Activated CD8-positive, alpha-beta memory T cell treated with anti-CD3 and anti-CD28 coated beads, Interleukin-2, amount 50 U/mL, for 4 hours (primary cell): ENCODE data around the gene SRMS.

Experiments used
- DNase-seq: peaks from one replicate; pipeline ENCODE4 v3.0.0-alpha.2; 2020

The SRMS gene, protein sequence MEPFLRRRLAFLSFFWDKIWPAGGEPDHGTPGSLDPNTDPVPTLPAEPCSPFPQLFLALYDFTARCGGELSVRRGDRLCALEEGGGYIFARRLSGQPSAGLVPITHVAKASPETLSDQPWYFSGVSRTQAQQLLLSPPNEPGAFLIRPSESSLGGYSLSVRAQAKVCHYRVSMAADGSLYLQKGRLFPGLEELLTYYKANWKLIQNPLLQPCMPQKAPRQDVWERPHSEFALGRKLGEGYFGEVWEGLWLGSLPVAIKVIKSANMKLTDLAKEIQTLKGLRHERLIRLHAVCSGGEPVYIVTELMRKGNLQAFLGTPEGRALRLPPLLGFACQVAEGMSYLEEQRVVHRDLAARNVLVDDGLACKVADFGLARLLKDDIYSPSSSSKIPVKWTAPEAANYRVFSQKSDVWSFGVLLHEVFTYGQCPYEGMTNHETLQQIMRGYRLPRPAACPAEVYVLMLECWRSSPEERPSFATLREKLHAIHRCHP

DNA sequence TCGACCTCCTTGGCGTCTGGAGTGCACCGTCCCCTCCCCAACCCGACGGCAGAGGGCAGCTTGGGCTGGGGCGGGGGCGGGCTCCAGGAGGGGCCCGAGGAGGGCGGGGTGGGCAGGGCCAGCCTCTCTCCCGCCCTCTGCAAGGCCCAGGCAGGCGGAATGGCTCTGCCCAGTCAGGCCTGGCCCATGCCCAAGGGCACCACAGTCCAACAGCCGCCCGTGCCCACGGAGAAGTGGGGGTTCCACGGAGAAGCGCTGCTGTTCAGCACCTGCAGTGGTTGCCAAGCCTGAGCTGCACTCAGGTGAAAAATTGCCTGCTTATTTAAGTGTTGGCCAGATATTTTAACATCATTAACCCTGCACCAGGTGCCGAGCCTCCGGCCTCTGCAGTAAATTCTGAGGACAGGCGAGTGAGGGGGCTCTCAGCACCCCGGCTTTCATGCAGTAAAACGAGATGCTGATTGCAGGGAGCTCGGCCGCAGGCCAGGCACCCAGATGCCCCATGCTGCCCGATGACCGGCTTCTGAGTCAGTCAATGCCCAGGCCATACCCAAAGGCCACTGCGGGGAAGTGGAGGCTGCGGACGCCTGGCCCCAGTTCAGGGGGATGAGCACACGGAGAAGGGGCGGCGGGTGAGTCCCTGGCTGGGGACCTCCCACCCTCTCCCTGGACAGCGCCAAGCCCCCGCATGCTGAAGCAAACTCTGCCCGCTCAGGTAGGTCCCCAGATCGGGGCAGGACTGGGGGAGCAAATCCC is at the start of gene SRMS:
SRMS (minus strand) TSS at position 25 of the 756 bp plus-strand sequence. CDS start 286 bp downstream, outside the sequence.
- no peak for DNase-seq

DNA sequence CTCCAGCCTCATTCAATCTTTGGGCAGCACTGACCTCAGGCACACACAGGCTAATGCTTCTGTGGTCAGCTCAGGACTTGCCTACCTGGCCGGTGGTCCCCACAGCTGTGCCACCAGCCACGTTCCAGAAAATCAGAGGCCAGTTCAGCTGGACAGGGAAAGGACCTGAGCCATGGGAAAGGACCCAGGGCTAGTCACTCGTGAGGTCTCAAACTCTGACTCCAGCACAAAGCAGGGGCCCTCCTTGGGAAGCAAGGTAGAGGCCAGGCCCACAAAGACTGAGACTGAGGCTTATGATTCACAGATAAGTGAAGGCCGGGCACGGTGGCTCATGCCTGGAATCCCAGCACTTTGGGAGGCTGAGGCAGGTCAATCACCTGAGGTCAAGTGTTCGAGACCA is 48.9 kb upstream of the SRMS start:
- no peak for DNase-seq

DNA sequence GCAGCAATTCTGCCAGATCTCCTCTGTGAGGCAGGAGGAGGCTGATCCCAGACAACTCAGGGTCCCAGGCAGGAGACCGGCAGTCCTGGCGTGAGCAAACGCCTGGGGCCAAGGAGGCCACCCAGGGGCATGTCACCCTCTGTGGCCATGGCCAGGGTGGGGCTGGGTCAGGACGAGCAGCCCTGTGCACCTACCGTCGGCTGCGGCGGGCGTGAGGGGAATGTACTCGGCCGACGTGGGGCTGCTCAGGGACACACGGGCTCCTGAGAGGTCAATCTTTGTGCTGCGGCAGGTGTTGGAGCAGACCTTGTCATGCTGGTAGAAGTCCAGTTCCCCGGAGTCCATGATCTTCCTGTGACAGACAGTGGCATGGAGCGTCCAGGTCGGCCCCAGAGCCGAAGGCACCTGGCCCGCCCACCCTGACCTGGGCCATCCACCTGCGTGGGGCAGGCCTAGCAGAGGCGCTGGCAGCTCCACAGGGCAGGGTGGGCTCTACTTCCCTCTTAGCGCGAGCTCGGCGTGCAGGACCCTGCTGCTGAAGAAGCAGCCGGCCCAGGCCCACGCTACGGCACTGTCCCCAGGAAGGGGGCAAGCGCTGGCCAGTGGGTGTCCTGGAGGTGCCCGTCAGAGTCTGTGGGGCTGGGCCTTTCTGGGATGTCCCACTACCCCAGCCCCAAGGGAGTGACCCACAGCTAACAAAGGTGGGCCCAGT is 48.0 kb upstream of the SRMS start:
- DNase-seq = no peak

DNA sequence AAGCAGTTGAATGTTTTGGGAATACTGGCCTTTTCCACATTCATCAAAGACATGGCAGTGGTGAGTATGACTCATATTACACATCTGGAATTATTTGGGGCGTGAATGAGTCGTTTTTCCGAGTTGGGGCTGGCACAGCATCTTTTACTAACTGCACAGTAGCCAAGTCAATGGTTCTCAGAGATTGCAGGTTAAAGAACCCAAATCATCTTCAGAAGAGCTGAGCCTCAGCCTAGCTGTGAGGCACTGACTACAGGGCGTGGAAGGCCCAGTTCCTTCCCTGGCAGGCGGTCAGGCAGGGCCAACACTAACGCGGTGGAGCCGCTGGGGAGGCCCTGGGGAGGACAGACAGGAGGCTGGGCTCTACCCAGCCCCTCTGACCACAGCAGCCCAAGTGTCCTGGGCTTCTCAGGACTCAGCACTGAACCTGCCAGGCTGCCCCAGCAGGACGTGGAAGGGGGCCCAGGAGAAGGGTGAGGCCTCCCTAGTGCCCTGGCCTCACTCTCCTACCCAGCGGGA is 46.6 kb upstream of the SRMS start:
- no peak for DNase-seq

DNA sequence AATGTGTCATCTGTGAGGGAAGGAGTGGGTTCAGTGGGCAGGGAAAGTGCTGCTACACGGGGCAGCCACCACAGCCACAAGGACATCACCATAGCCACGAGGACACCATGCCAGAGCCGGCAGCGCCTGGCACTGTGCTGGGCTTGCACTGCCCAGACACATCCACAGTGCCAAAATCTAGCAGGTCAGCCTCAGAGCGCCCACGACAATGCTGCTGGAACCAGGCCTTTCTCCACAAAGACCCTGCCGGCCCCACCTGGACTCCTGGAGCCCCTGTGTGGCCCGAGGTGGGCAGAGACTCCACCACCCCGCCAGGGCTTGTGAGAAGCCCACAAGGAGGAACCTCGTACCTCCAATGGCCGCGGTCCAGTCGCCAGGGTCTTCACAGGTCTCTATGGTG is 45.1 kb upstream of the SRMS start:
- DNase-seq = no peak

DNA sequence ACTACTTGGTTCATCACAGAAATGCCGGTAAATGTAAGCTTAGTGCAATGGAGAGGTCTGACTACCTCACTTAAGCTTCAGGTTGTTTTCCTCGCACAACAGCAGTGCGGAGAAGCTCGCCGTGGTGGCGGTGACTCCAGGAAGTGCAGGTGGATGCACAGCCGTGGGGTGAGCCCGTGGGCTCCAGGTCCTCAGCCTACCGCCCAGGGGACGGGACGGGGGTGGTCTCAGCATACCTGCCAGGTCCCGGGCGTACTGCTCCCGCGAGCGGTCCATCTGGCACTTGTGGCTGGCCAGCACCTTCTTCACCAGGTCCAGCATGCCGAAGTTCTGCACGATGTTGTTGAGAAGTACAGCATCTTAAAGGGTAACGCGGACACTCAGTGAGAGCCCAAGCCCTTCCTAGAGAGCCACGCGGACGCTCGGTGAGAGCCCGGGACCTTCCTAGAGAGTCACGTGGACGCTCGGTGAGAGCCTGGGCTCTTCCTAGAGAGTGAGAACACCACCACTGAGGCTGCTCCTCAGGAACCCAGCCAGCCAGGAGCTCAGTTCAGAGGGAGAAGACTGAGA is 44.3 kb upstream of the SRMS start:
- no peak for DNase-seq

DNA sequence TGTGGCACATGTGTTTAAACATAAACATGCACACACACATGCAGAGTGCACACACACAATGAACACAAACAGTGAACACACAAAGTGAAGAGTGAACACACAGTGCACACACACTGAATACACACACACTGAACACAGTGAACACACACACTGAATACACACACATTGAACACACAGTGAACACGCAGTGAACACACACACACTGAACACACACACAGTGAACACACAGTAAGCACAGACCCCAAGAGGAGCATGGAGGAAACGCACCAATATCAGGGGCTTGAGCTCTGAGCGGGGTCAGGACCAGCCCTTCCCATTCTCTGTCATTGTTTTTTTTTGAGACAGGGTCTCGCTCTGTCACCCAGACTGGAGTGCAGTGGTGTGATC is 43.6 kb upstream of the SRMS start:
- DNase-seq = no peak

DNA sequence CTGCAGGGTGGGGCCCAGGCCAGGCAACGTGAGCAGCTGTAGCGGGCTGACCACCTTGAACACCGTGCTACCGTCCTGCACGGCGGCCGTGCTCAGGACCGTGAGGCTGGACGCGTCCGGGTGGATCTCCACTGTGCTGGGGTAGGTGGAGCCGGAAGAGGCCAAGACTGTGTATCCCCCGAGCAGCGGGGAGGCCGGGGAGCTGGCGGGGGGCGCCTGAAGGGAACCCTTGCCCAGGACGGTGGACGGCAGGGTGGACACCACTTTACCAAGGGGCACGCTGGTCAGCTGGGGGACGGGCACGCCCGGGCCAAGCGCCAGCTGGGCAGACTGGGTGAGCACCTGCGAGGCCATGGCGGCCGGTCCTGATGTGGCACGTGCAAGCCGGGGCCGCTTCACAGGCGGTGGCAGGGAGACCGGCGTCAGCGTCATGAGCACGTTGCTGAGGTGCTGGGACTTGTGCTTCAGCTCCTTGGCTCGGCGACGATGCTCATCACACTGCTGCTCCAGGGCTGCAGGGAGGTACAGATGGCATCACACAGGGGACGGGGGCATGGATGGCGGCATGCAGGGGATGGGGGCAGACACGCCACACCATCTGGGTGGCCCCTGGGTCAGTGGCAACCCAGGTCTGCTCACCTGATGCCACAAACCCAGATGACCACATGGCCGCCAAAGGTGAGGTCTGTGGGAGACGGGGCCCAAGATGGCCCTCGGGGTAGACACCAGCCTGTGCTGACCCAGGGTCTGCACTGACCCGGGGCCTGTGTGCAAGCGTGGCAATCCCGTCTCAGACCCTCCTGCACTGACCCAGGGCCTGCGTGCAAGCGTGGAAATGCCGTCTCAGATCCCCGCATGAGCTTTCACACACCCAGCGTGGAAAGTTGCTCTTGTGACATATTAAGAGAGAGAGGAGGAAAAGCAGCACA is 42.9 kb upstream of the SRMS start:
- no peak for DNase-seq

DNA sequence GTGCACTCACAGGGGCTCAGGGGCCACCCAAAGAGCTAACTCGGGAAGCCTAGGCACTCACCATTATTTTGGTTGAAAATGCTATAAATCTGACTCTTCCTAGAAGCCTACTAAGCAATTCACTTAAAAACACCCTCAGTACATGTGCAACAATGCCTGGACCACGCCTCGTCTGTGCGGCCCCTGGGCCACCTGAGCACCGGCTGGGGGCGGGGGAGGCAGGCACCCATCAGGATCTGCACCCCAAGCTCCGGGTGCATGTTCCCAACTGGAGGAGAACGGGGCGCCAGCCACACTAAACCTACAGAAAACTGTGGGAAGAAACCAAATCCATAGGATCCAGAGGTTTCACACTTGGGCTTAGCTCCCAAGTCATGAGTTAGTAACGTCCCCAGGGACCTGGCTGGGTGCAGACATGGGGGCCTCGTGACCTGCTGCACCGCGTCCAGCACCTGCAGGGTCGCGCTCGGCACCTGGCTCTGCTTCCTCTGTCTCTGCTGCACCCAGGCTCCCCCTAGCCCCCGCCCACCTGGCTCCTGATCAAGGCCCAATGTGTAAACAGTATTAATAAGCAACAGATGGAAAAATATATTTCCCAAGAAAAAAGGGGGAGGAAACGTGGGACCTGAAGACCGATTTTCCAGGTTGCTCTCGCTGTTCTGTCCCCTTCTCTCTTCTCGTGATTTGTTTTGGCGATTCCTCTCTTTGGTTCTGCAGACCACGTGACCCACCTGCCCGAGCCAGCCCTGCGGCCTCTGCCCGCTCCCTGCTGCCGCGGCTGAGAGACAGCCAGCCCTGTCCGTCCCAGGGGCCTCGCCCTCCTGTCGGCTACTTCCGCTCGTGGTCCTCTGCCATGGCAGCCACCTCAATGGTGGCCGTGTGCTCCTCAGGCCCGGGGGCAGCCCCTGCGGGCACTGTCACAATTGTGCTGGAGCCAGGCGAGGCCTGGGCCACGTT is 42.0 kb upstream of the SRMS start:
- no peak for DNase-seq

DNA sequence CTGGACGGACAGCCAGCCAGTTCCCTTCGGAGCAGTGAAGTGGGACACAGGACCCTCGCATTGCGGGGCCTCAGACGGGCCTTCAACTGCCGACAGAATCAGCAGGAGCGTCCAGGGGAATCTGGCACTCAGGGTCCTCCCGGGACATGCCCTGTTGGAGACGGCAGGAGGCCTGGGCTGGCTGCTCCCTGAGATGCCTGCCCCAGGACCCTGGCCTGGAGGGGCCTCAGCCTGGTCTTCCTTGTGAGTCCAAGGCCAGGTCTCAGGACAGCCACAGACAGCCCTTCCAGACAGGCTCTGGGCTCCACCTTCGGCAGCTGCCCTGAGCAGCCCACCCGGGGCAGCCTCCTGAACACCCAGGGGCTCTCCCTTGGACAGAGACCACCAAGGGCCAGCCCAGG is 41.1 kb upstream of the SRMS start:
- DNase-seq = no peak

DNA sequence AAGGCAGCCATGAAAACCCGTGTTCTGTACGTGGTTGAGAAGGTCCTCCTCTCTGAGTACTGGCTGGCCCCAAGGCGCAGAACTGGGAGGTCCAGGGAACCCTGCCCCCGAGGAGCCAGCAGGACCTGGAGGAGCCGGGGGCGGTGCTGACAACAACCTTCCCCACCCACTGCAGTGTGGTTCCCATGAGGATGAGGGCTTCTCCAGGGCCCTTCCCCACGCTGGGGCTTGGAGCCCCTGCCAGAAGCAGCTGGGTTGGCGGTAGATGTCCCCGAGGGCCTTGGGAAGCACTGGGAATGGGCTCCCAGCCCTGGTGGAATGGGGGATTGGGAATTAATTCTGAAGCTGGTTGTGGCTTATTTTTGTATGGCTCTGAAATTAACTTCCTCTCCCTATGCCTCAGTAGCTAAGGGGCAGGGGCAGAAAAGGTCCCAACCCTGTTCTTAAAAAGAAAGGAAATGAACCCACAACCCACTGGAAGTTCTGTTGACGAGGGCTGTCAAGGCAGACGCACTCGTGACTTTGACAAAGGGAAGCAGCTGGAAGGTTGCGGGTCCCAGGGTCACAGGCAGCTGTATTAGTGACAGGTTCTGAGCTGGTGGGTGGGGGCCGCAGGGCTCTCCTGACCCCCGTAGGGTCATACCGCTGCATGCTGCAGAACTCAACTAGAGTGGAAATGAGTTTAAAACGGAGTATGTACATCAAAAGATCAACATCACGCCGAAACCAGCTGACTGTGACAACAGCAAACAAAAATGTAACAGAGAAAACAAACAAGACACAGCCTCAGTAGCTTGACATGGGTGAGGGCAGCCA is 40.4 kb upstream of the SRMS start:
- no peak for DNase-seq

DNA sequence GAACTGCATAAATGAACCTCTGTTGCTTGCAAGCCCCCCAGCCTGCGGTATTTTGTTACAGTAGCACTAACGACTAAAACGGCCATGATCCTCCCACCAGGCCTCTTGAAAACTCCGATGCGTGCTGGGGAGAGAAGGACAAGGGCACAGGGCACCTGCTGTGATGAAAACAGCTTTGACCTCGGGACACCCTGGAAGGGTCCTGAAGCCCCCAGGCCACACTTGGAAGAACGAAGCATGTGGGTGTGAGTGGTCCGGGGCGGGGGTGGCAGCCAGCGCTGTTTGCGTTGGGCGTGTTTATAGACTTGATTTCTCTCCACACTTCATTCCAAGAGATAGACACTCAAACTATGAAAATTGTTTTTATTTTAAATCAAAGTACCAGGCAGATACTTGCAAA is 39.7 kb upstream of the SRMS start:
- no peak for DNase-seq

DNA sequence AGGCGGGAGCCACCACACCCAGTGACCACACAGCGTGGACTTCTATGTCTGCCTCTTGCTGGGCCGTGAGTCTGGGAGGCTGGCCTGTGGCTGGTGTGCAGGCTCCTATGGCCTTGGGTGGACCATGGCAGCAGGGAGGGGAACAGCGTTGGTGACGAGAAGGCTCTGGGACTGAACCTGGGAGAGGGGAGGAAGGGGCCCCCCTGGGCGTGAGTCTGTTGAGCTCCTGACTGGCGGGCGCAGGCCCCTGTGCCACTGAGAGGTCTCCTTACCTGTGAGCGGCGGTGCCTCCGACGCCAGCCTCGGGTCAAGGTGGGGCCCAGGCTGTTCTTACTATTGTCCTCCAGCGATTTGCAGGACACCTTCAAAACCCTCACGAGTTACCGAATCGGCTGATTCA is 39.2 kb upstream of the SRMS start:
- DNase-seq = no peak

DNA sequence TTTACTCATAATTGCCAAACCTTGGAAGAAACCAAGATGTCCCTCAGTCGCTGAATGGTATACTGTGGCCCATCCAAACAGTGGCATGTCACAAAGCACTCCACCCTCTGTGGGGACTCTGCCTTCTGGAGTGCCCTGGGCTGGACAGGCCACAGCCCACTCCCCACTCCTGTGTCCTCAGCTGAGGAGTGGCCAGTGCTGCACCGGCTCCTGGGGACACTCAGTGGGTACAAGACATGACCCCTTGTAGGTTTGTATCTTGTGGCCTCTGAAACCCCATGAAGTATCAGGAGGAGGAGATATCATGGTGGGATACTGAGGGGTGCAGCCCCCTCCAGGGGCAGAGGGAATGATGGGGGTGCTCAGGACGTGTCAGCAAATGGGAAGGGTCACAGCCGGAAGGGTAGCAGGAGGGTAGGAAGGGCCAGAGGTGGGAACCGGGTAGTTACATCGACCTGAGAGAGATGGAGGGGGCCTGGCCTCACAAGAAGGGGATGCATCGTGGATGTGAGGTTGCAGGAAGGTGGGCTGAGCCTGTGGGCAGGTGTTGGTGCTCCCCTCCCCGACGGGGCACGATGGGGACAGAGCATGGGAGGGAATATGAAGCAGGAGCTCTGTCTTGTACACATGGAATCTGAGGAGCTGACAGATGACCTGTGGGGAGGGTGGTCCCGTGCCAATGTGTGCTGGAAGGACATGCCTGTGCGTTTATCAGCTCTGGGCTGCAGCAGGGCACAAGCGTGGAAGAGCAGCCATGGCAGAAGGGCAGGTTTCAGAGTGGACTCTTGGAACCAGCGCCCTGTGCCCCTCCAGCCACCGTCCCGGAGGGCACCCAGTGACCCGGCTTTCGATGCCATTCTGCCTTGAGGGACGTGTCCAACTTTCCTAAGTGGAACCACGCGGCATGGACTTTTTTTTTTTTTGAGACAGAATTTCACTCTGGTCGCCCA is 38.3 kb upstream of the SRMS start:
- DNase-seq = no peak

DNA sequence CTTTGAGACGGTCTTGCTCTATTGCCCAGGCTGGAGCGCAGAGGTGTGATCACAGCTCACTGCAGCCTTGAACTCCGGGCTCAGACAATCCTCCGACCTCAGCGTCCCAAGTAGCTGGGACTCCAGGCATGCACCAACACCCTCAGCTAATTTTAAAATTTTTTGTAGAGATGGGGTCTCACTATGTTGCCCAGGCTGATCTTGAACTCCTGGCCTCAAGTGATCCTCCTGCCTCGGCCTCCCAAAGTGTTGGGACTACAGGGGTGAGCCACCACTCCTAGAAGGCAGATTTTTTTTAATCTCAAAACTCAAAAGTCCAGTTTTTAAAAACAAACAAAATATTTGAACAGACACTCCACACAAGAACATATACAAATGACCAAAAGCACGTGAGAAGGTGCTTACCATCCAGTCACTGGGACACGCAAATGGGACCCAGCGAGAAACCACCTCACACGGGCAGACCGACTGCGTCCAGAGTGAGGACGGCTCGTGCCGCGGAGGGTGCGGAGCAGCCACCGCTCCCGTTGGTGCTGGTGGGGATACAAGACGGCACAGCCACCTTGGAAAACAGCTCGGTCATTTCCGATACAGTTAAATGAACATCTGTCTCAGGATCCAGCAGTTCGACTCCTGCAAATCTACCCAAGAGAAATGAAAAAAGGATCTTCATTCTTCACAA is 35.0 kb upstream of the SRMS start:
- DNase-seq = no peak

DNA sequence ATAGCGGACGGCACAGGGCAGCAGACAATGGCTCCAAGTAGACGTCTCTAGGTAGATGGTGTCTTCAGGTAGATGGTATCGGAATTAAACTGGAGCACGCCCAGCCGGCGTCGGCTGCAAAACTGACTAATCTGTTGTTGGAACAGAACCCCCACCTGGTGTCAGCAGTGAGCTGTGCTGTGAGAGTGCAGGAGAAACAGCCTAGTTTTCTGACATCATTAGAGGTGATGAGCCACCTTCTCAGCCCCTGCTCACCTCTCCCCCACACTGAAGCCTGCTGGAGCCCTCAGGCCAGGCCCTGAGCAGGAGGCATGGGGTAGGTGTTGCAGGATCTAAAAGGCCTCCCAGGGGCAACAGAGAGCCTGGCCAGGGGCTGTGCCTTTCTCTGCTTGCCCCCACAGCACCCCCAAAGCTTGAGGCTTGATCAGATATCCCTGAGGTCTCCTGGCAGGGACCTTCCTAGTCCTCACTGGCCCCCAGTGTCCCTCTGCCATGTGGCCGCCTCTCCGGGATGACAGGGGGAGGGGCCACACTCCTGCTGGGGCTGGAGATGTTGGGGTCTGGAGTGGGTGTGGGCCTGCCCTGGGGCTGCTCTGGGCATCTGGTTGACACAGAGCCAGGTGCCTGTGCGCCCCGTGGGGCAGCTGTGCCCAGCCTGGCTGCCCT is 33.4 kb upstream of the SRMS start:
- peak; percentile 75 for DNase-seq

DNA sequence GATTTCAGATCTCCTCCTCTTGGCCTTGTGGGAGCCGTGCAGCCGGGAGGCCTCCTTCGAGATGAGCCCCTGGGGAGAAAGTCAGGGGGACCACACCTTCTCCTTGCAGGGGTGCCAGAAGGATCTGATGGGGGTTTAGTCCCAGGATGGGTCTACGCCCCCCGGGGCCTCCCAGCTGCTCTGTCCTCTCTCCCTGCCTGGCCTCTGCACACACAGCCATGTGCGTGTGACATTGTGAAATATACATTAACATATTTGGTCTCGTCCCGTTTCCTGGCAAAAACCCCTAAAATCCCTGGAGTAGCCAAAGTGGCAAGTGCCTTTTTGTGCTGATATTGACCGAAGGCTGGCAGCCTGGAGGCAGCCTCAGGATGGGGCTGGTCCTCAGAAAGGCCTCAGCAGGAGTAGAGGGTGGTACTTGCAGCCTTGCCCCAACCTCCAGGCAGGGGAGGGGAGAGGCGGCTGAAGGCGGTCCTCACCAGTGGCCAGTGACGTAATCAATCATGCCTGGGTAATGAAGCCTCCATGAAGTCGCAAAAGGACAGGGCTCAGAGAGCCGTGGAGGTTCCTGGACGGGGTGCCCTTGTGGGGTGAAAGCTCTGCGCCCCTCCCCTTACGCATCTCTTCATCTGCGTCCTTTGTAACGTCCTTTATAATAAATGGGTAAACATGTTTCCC is 31.6 kb upstream of the SRMS start:
- no peak for DNase-seq
